ENCODE results near the gene UBE2B.

Gene UBE2B

GRCh38 chr5:134438721-134439123 lies 67.4 kb downstream of the UBE2B start:
- no peak for DNase-seq

GRCh38 chr5:134439210-134439654 lies 67.9 kb downstream of the UBE2B start:
- DNase-seq = no peak

DNA sequence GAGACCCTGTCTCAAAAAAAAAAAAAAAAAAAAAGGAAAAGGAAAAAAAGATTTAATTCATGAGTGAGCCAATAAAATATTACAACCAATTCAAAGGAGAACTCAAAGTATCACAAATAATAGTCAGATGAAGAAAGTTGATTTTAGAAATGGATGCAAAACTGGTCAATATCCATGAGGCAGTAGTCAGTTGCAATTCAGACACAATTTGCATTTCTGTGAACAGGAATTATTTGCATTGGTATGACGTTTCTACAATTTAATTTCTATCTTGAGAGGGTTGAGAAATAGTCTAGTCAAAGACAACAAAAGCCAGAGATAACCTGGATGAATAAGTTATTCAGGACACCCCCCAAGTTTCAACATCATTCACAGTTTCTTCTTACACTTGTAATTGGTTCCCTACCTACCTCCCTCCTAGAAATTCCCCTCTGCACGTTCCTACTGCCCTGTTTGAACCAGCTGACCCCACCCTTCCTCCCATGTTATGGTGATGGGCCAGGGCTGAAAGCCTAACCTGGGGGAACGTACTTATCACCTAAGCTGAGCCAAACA lies 68.9 kb downstream of the UBE2B start:
- no peak for DNase-seq

All from stimulated activated CD4-positive, alpha-beta T cell treated with anti-CD3 and anti-CD28 coated beads, Interleukin-1b, Interleukin-23, amount 100 ng/mL, for 48 hours (primary cell).